Activated CD8-positive, alpha-beta memory T cell treated with anti-CD3 and anti-CD28 coated beads, Interleukin-2, amount 50 U/mL, for 24 hours (primary cell): ENCODE data around the gene RANGAP1.

ENCODE experiments used
- DNase-seq: peaks from one replicate; pipeline ENCODE4 v3.0.0-alpha.2; 2020; ENCODE audit errors: extremely low read depth

RANGAP1 gene

GRCh38 chr22:41257696-41258095, 28.3 kb downstream of the RANGAP1 start:
- no peak for DNase-seq

DNA sequence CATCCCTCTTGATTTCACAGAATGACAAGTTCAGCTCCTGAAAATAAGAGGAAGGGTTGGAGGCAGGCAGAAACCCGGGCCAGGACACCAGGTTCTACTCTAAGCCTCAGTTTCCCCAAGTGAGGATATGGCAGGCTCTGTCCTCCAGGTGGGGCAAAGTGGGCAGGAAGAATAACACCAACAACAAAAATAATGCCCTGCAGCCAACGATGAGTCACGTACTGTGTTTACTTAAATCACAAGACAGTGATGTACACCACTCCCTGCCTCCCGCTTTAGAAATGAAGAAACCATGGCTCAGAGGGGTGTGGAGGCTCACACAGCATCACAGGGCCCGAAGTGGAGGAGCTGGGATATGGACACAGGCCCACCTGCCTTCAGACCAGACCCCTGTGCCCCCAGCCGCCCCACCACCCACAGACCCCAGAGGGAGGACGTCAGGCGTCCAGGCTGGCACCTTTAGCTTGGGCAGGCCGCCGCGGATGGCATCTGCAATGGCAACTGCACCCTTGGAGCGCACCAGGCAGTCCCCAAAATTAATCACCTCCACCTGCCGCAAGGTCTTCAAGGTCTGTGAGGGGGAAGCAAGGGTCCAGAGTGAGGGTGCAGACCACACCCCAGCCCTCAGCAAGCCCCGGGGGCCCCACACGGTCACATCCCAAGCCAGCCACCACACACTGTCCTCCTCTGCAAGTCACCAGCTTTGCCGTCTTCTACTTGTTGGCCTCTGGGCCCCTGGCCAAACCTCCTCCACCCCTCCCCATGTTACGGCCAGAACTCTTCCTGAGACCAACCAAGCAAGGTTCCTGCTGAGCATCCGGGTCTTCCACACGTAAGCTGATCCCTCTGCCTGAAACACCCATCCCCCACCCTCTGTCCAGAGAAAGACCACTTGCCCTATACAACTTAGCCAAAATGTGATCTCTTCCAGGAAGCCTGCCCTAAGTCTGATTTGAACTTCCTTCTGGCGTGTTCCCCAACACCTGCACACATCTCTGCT, 29.4 kb downstream of the RANGAP1 start:
- no peak for DNase-seq

GRCh38 chr22:41254230-41254629, 31.8 kb downstream of the RANGAP1 start:
- no peak for DNase-seq

DNA sequence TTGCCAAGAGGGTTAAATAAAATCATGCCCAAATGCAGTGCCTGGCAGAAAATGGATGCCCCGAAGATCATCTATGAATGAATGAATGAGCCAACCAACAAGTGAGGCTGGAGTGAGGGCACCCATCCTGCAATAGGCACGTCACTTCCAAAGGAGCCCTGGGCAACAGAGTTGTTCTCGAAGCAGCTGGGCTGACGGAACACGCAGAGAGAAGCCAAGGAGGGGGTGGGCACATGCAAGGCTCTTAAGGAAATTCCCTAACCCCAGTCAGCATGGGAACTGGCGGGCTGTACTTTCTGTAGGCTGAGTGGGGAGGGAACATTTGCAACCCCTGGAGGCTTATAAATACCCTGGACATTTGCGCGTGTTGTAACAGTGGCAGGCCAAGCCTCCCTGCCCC, 33.6 kb downstream of the RANGAP1 start:
- no peak for DNase-seq

- no peak for DNase-seq
Observed at GRCh38 chr22:41250127-41250526, 35.9 kb downstream of the RANGAP1 start.

DNA sequence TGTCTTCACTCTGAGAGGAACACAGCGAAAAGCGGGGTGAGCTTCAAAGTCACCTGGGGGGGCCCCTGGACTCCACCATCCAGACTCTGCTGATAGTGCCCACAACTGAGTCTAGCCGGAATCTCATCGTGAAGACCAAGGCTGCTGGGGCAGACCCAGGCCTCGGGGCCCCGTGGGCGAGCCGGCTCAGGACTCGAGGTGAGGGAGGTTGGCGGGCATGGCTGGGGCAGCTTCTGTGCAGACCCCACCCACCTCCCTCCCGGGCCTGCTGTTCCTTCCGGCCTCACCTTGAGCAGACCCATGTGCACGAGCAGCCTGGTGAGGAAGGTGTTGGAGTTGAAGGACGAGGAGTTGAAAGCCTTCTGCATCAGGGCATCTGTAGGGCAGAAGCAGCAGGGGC, 36.5 kb downstream of the RANGAP1 start:
- no peak for DNase-seq

DNA sequence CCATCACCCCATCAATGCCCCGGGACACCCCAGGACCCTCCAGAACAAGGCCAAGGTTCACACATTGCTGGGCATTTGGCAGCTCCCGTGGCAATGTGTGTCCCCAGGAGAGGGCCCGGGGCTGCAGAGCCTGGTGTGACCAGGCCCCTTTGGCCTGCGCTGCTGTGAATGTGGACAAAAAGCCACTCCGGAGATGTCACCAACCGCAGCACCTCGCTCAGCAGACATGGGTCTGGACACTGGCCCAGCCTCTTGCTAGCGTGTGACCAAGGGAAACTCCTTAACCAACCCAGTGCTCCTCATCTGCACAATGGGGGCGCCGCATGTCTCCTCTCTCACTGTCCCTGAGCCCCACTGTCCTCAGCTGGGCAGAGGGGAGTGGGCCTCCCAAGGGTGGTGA, 37.2 kb downstream of the RANGAP1 start:
- DNase-seq = no peak

DNA sequence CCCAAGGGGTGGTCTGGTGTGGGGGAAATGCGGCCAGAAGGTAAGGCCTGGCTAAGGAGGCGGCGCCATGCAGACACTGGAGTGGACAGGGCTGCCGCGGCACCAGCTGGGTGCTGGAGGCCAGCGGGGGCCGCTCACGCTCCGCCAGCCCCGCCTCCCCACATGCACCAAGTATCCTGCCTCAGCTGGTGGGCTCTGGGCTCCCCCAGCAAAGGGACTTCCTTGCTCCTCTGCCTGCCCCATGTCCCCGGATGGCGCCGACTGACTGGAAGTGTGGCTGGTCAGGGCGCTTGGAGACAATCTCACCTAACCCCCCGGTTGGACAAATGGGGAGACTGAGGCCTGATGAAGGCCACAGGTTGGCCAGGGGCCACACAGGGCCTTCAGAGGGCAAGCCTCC, 37.7 kb downstream of the RANGAP1 start:
- no peak for DNase-seq

- DNase-seq = no peak
Observed at GRCh38 chr22:41247703-41248102, 38.3 kb downstream of the RANGAP1 start.

GRCh38 chr22:41245917-41246499, 40.0 kb downstream of the RANGAP1 start:
- no peak for DNase-seq

DNA sequence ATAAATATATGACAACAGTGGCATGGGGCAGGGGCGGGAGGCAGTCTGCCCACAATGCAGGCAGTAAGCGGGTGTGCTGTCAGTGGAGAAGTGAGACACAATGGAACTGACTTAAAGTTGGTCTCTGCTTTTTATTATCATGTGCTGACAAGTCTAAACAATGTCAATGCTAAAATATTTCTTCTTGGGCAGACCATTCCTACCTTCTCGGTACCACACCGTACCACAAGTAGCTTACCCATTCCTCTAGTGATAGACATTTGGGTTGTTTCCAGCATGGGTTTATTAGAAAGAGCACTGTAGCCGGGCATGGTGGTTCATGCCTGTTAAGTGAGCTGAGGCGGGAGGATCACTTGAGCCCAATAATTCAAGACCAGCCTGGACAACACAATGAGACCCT, 42.6 kb downstream of the RANGAP1 start:
- DNase-seq = no peak

- DNase-seq = no peak
Observed at GRCh38 chr22:41242396-41243117, 43.4 kb downstream of the RANGAP1 start.

- DNase-seq = no peak
Observed at GRCh38 chr22:41241133-41241676, 44.8 kb downstream of the RANGAP1 start.

DNA sequence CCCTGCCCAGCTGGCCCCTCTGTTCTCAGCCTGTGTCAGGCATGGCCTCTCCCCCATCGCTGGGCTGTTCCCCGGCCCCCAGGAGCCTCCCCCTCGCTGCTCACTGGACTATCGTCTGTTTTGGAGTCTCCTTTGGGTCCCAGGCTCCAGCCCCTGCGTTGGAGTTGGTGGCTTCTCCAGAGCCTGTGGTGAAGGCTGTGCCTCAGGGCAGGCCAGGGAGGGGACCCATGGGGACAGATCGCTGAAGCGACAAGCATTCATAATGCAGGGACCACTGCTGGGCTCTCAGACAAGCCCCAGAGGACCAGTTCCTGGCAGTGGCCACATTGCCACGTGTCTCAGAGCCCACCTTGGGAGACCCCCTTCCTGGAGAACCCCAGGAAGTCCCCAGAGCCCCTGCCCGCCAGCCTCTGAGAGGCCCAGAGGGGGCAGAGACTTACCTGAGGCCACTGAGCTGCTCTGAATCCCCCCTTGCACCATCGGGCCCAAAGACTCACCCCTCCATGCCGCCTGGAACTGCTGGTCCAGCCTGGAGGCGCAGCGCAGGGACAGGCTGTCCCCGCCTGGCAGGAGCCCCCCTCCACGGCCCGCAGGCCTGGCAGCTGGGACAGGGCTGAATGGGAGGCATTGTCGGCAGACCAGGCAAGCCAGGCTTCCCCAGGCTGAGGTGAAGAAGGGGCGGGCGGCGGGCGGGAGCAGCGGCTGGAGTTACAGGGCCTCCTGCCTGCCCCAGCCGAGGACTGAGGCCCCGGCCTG, 45.4 kb downstream of the RANGAP1 start, which contains the start of gene CHADL:
Gene CHADL (minus strand): TSS at position 555 of the 756 bp plus-strand sequence. CDS start 50 bp downstream, at position 505.
- DNase-seq = no peak

DNA sequence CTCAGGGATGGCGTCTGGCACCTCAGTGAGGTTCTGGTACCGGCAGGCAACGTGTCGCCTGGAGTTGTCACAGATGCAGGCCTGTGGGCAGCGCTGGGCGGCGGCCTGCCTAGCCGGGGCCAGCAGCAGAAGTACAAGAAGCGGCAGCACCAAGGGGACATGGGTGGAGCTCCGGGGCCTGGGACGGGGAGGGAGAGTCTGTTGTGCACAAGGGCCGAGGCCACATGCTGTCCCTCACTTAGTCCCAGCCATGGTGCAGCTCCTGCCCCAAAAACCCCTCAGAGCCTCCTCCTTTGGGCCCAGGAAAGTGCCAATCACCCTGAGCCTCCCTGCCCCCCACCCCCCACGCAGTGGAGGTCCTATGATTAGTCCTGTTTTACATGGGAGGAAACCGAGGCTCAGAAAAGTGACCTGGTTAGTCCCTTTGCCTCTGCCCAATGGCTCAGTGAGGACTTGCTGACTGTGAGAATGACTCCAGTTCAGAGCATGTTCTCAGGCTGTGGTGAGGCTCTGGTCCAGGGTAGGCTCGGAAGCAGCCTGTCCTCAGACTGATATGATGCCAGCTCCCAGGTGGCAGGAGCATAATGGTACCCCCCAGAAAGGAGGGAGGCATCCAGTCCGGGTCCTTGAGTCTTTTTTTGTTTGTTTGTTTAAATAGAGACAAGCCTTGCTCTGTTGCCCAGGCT, 46.4 kb downstream of the RANGAP1 start:
- no peak for DNase-seq

GRCh38 chr22:41238570-41239442, 47.2 kb downstream of the RANGAP1 start:
- no peak for DNase-seq

DNA sequence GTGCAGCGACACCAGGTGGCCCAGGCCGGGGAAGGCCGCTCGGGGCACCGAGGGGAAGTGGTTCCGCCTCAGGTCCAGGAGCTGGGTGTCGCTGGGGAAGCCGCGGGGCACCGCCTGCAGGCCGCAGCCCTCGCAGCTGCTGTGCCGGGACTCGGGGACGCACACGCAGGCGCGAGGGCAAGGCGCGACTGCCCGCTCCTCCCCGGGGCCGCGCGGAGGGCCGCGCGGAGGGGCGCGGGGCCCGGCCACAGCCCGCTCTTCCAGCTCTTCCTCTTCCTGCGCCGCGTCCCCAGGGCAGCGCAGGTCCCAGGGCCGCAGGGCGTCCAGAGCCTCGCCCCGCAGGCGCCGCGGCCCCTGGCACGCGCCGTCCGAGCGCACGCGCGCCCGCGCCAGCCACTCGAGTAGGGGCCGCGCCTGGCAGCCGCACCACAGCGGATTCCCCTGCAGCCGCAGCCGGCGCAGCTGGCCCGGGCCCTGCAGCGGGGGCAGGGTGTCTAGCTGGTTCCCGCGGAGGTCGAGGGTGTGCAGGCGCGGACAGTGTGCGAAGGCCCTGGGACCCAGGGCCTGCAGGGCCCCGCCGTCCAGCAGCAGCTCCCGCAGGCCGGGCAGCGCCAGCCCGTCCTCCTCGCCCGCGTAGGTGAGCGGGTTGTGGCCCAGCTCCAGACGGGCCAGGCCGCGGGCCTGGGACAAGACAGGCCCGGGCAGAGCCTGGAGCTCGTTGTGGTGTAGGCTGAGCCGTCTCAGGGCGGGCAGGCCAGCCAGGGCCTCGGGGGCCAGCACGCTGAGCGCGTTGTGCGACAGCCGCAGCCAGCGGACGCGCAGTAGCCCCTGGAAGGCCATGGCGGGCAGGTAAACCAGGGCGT, 48.0 kb downstream of the RANGAP1 start:
- peak; percentile 46 for DNase-seq

- no peak for DNase-seq
Observed at GRCh38 chr22:41237036-41237706, 48.8 kb downstream of the RANGAP1 start.
